GM12873 (cell line): ENCODE data around the gene NES.

Source experiments
- CTCF ChIP-seq: IDR thresholded peaks from 2 replicates; pipeline ENCODE4 v1.5.1; 2012; ENCODE audit warnings: low read depth, mild to moderate bottlenecking, moderate library complexity, low read length, control low read depth; ENCODE audit not compliant: insufficient read depth; ENCODE audit errors: missing control alignments

Gene NES

GRCh38 chr1:156668801-156669637, 8.2 kb downstream of the NES start:
- no peak for TF ChIP-seq CTCF

GRCh38 chr1:156667968-156668709, 9.1 kb downstream of the NES start:
- TF ChIP-seq CTCF, result no peak

GRCh38 chr1:156667610-156667967, 9.6 kb downstream of the NES start:
- no peak for TF ChIP-seq CTCF

- TF ChIP-seq CTCF, result no peak
These were observed 10.2 kb downstream of the NES start for GRCh38 chr1:156666862-156667609.

- no peak for TF ChIP-seq CTCF
These were observed 11.7 kb downstream of the NES start for GRCh38 chr1:156665539-156665938.

GRCh38 chr1:156664767-156665411, 12.3 kb downstream of the NES start:
- no peak for TF ChIP-seq CTCF
